ENCODE data around the gene SORBS1. TPM values are rescaled to one million over a fixed set of nuclear protein-coding genes. Genes with fewer than 3 reads are reported as not detected.

The SORBS1 gene
- total and polyA plus RNA-seq, 2 of the 13 experiments (the other 11 are each of a cell fraction or from before 2014, with no cell fraction given) = 16.8 to 39.8 TPM

DNA sequence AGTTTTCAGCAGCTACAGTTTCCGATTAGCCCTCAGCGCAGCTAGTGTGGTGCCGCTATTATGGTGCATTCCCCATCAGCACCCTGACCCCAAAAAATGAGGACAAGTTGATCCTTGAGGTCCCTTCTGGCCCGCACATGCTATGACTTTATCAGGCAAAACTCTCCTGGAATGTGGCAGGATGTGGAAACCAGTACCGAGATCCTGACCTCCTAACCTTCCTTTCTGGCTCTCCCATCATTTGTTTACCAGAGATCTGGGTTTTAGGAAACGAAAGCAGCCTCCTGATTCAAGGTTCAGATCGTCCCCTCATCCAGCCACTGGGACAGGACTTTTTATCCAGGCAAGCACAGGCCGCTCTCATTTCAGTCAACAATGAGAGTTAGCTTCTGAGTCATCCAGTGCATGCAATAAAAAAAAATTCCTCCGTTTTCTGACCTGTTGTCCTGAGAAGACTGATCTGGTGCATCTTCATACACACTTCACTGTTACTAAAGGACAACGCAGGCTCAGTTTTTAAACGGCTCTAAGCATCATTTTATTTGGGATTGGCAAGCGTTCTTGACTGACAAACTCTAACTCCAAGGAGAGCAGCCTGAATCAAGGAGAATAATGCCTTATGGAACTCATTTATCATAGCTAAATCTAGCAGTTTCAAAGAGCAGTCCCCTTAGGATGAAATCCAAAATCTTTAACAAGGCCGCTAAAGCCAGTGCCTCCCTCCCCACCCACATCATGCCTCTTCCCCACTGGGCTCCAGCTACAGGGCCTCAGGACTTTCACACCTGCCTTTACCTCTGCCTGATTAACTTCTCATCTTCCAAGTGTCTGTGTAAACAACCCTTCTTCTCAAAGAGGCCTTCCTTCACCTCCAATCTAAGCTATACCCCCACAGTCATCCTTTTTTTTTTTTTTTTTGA, 287.5 kb downstream of the SORBS1 start (continued):
- TF ChIP-seq, protein P1, sequence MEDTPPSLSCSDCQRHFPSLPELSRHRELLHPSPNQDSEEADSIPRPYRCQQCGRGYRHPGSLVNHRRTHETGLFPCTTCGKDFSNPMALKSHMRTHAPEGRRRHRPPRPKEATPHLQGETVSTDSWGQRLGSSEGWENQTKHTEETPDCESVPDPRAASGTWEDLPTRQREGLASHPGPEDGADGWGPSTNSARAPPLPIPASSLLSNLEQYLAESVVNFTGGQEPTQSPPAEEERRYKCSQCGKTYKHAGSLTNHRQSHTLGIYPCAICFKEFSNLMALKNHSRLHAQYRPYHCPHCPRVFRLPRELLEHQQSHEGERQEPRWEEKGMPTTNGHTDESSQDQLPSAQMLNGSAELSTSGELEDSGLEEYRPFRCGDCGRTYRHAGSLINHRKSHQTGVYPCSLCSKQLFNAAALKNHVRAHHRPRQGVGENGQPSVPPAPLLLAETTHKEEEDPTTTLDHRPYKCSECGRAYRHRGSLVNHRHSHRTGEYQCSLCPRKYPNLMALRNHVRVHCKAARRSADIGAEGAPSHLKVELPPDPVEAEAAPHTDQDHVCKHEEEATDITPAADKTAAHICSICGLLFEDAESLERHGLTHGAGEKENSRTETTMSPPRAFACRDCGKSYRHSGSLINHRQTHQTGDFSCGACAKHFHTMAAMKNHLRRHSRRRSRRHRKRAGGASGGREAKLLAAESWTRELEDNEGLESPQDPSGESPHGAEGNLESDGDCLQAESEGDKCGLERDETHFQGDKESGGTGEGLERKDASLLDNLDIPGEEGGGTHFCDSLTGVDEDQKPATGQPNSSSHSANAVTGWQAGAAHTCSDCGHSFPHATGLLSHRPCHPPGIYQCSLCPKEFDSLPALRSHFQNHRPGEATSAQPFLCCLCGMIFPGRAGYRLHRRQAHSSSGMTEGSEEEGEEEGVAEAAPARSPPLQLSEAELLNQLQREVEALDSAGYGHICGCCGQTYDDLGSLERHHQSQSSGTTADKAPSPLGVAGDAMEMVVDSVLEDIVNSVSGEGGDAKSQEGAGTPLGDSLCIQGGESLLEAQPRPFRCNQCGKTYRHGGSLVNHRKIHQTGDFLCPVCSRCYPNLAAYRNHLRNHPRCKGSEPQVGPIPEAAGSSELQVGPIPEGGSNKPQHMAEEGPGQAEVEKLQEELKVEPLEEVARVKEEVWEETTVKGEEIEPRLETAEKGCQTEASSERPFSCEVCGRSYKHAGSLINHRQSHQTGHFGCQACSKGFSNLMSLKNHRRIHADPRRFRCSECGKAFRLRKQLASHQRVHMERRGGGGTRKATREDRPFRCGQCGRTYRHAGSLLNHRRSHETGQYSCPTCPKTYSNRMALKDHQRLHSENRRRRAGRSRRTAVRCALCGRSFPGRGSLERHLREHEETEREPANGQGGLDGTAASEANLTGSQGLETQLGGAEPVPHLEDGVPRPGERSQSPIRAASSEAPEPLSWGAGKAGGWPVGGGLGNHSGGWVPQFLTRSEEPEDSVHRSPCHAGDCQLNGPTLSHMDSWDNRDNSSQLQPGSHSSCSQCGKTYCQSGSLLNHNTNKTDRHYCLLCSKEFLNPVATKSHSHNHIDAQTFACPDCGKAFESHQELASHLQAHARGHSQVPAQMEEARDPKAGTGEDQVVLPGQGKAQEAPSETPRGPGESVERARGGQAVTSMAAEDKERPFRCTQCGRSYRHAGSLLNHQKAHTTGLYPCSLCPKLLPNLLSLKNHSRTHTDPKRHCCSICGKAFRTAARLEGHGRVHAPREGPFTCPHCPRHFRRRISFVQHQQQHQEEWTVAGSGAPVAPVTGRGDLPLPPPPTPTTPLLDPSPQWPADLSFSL (CRISPR knock-in tag; IDR thresholded peaks at IDR 0.05) = no peak
- TF ChIP-seq HOXA3 (CRISPR knock-in tag; IDR thresholded peaks at IDR 0.05) (peak; percentile 56; the same call in 1 of the 2 replicates), SOX5 (CRISPR knock-in tag; IDR thresholded peaks at IDR 0.05; ENCODE audit: borderline replicate concordance) (peak; percentile 82), SRY (CRISPR knock-in tag; IDR thresholded peaks at IDR 0.05) (no peak), ASH2L (IDR thresholded peaks at IDR 0.05; ENCODE audit: insufficient read length, low read depth, low read length) (peak; percentile 32), LCORL (IDR thresholded peaks at IDR 0.05) (peak; percentile 97), LCORL (CRISPR knock-in tag; IDR thresholded peaks at IDR 0.05) (peak; percentile 100), ARNTL (CRISPR knock-in tag; IDR thresholded peaks at IDR 0.05) (0 out of 2 replicates have a peak, but pooled peaks have one; percentile 43), ZNF619 (CRISPR knock-in tag; IDR thresholded peaks at IDR 0.05) (peak; percentile 89; the same call in 1 of the 2 replicates), SMC3 (IDR thresholded peaks at IDR 0.05; ENCODE audit: low read length) (peak; percentile 42), GLI4 (CRISPR knock-in tag; IDR thresholded peaks at IDR 0.05; ENCODE audit: borderline replicate concordance) (no peak), YEATS4 (CRISPR knock-in tag; IDR thresholded peaks at IDR 0.05; ENCODE audit: borderline replicate concordance) (peak; percentile 59; the same call in 1 of the 2 replicates)
- TF ChIP-seq, protein P2, sequence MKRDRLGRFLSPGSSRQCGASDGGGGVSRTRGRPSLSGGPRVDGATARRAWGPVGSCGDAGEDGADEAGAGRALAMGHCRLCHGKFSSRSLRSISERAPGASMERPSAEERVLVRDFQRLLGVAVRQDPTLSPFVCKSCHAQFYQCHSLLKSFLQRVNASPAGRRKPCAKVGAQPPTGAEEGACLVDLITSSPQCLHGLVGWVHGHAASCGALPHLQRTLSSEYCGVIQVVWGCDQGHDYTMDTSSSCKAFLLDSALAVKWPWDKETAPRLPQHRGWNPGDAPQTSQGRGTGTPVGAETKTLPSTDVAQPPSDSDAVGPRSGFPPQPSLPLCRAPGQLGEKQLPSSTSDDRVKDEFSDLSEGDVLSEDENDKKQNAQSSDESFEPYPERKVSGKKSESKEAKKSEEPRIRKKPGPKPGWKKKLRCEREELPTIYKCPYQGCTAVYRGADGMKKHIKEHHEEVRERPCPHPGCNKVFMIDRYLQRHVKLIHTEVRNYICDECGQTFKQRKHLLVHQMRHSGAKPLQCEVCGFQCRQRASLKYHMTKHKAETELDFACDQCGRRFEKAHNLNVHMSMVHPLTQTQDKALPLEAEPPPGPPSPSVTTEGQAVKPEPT (CRISPR knock-in tag; IDR thresholded peaks at IDR 0.05; ENCODE audit: low read depth) = no peak
- TF ChIP-seq, protein P3, sequence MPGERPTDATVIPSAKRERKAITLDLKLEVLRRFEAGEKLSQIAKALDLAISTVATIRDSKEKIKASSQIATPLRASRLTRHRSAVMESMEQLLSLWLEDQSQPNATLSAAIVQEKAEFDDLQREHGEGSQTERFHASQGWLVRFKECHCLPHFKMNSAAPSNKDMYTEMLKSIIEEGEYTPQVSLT (CRISPR knock-in tag; IDR thresholded peaks at IDR 0.05; ENCODE audit: borderline replicate concordance, low read depth) = no peak
- TF ChIP-seq, protein P4, sequence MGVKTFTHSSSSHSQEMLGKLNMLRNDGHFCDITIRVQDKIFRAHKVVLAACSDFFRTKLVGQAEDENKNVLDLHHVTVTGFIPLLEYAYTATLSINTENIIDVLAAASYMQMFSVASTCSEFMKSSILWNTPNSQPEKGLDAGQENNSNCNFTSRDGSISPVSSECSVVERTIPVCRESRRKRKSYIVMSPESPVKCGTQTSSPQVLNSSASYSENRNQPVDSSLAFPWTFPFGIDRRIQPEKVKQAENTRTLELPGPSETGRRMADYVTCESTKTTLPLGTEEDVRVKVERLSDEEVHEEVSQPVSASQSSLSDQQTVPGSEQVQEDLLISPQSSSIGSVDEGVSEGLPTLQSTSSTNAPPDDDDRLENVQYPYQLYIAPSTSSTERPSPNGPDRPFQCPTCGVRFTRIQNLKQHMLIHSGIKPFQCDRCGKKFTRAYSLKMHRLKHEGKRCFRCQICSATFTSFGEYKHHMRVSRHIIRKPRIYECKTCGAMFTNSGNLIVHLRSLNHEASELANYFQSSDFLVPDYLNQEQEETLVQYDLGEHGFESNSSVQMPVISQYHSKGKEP (CRISPR knock-in tag; IDR thresholded peaks at IDR 0.05) = no peak
- TF ChIP-seq, protein P5, sequence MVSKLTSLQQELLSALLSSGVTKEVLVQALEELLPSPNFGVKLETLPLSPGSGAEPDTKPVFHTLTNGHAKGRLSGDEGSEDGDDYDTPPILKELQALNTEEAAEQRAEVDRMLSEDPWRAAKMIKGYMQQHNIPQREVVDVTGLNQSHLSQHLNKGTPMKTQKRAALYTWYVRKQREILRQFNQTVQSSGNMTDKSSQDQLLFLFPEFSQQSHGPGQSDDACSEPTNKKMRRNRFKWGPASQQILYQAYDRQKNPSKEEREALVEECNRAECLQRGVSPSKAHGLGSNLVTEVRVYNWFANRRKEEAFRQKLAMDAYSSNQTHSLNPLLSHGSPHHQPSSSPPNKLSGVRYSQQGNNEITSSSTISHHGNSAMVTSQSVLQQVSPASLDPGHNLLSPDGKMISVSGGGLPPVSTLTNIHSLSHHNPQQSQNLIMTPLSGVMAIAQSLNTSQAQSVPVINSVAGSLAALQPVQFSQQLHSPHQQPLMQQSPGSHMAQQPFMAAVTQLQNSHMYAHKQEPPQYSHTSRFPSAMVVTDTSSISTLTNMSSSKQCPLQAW (CRISPR knock-in tag; IDR thresholded peaks at IDR 0.05) = peak; percentile 67; the same call in 1 of the 2 replicates
